SK-N-SH treated with all-trans-retinoic acid at 6 μM for 48 hours (cell line): Measurements from ENCODE around the gene DNAJB2.

ENCODE experiments used
- ARNTL ChIP-seq: fragments of 450-650 bp; formaldehyde crosslinking; IDR thresholded peaks from 2 replicates; pipeline ENCODE4 v1.5.0; 2020; ENCODE audit warnings: low read depth, mild to moderate bottlenecking, moderate library complexity, borderline replicate concordance
- ESRRG ChIP-seq: fragments of 250-450 bp; sonication (Bioruptor Pico); IDR thresholded peaks from 2 replicates; pipeline ENCODE4 v1.6.1; 2021; ENCODE audit warnings: mild to moderate bottlenecking
- ISL1 ChIP-seq: fragments of 250-450 bp; sonication (Bioruptor Pico); IDR thresholded peaks from 2 replicates; pipeline ENCODE4 v2.1.2; 2022; ENCODE audit warnings: mild to moderate bottlenecking, moderate library complexity
- OSR1 ChIP-seq: fragments of 250-450 bp; sonication (Bioruptor Pico); IDR thresholded peaks from 2 replicates; pipeline ENCODE4 v1.8.0; 2022; ENCODE audit warnings: moderate library complexity, mild to moderate bottlenecking, inconsistent platforms
- RARB ChIP-seq: fragments of 250-450 bp; sonication (Bioruptor Pico); IDR thresholded peaks from 2 replicates; pipeline ENCODE4 v1.8.0; 2021; ENCODE audit warnings: mild to moderate bottlenecking, moderate library complexity
- SNAI2 ChIP-seq: fragments of 250-450 bp; sonication (Bioruptor Pico); IDR thresholded peaks from 2 replicates; pipeline ENCODE4 v1.5.0; 2020; ENCODE audit warnings: mild to moderate bottlenecking, moderate library complexity
- TOX ChIP-seq: fragments of 250-450 bp; sonication (Bioruptor Pico); IDR thresholded peaks from 2 replicates; pipeline ENCODE4 v1.8.0; 2021; ENCODE audit warnings: mild to moderate bottlenecking, moderate library complexity, borderline replicate concordance
- ZC3H10 ChIP-seq: fragments of 250-450 bp; sonication (Bioruptor Pico); IDR thresholded peaks from 2 replicates; pipeline ENCODE4 v1.5.1; 2021; ENCODE audit warnings: mild to moderate bottlenecking, moderate library complexity
- ZFP3 ChIP-seq: fragments of 250-450 bp; sonication (Bioruptor Pico); IDR thresholded peaks from 2 replicates; pipeline ENCODE4 v1.5.0; 2020; ENCODE audit warnings: mild to moderate bottlenecking, moderate library complexity
- ZNF565 ChIP-seq: fragments of 450-650 bp; formaldehyde crosslinking; conservative IDR thresholded peaks from 2 replicates; pipeline ENCODE4 v1.5.0; 2020; ENCODE audit warnings: low read depth, mild to moderate bottlenecking, moderate library complexity
- TF ChIP-seq, protein P1 (sequence below): fragments of 250-450 bp; sonication (Bioruptor Pico); IDR thresholded peaks from 2 replicates; pipeline ENCODE4 v1.8.0; 2020; ENCODE audit warnings: mild to moderate bottlenecking, moderate library complexity, borderline replicate concordance
- TF ChIP-seq, protein P2 (sequence below): fragments of 250-450 bp; sonication (Bioruptor Pico); IDR thresholded peaks from 2 replicates; pipeline ENCODE4 v1.8.0; 2021; ENCODE audit warnings: low read depth, mild to moderate bottlenecking, moderate library complexity, borderline replicate concordance
- TF ChIP-seq, protein P3 (sequence below): fragments of 250-450 bp; sonication (Bioruptor Pico); IDR thresholded peaks from 2 replicates; pipeline ENCODE4 v1.5.1; 2020; ENCODE audit warnings: low read depth, mild to moderate bottlenecking, moderate library complexity

DNA sequence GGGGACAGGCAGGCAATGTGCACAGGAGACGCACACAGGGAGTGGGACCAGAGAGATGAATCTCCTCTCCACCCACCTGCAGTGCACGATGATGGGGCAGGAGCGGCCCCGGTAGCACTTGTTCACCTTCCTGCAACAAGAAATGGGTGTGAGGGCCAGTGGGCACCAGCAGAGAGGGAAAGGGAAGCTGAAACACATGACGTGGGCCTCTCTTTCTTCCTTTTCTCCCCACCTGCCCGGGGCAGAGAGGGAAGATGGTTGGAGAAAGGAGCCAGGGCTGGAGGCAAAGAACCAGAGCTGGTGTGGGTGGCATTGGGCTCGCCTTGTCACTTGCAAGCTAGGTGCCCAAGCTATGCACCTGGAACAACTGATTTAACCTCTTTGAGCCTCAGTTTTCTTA is 12.2 kb downstream of the DNAJB2 start:
- TF ChIP-seq RARB (no peak), ESRRG (CRISPR knock-in tag) (no peak), ARNTL (CRISPR knock-in tag) (no peak), SNAI2 (CRISPR knock-in tag) (no peak), TOX (CRISPR knock-in tag) (no peak), ZNF565 (CRISPR knock-in tag) (no peak), OSR1 (no peak), ZFP3 (no peak), ISL1 (no peak), ZC3H10 (CRISPR knock-in tag) (no peak)
- TF ChIP-seq, protein P1, sequence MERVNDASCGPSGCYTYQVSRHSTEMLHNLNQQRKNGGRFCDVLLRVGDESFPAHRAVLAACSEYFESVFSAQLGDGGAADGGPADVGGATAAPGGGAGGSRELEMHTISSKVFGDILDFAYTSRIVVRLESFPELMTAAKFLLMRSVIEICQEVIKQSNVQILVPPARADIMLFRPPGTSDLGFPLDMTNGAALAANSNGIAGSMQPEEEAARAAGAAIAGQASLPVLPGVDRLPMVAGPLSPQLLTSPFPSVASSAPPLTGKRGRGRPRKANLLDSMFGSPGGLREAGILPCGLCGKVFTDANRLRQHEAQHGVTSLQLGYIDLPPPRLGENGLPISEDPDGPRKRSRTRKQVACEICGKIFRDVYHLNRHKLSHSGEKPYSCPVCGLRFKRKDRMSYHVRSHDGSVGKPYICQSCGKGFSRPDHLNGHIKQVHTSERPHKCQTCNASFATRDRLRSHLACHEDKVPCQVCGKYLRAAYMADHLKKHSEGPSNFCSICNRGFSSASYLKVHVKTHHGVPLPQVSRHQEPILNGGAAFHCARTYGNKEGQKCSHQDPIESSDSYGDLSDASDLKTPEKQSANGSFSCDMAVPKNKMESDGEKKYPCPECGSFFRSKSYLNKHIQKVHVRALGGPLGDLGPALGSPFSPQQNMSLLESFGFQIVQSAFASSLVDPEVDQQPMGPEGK (CRISPR knock-in tag), result no peak
- TF ChIP-seq, protein P2, sequence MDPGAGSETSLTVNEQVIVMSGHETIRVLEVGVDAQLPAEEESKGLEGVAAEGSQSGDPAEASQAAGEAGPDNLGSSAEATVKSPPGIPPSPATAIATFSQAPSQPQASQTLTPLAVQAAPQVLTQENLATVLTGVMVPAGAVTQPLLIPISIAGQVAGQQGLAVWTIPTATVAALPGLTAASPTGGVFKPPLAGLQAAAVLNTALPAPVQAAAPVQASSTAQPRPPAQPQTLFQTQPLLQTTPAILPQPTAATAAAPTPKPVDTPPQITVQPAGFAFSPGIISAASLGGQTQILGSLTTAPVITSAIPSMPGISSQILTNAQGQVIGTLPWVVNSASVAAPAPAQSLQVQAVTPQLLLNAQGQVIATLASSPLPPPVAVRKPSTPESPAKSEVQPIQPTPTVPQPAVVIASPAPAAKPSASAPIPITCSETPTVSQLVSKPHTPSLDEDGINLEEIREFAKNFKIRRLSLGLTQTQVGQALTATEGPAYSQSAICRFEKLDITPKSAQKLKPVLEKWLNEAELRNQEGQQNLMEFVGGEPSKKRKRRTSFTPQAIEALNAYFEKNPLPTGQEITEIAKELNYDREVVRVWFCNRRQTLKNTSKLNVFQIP (CRISPR knock-in tag), result no peak
- TF ChIP-seq, protein P3, sequence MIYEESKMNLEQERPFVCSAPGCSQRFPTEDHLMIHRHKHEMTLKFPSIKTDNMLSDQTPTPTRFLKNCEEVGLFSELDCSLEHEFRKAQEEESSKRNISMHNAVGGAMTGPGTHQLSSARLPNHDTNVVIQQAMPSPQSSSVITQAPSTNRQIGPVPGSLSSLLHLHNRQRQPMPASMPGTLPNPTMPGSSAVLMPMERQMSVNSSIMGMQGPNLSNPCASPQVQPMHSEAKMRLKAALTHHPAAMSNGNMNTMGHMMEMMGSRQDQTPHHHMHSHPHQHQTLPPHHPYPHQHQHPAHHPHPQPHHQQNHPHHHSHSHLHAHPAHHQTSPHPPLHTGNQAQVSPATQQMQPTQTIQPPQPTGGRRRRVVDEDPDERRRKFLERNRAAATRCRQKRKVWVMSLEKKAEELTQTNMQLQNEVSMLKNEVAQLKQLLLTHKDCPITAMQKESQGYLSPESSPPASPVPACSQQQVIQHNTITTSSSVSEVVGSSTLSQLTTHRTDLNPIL (CRISPR knock-in tag), result no peak
